BE2C (cell line): ENCODE data around the gene MYCL.

Source experiments
- DNase-seq: peaks from one replicate; pipeline ENCODE4 v3.0.0-alpha.2; 2020
- H3K27me3 ChIP-seq: fragments of 250-450 bp; sonication (Bioruptor Pico); 2 replicates; pipeline ENCODE4 v1.5.1; 2020; ENCODE audit warnings: mild to moderate bottlenecking
- H3K36me3 ChIP-seq: fragments of 250-450 bp; sonication (Bioruptor Pico); 2 replicates; pipeline ENCODE4 v1.5.1; 2020; ENCODE audit warnings: mild to moderate bottlenecking
- H3K4me1 ChIP-seq: fragments of 250-450 bp; sonication (Bioruptor Pico); 2 replicates; pipeline ENCODE4 v1.5.1; 2020
- H3K4me3 ChIP-seq: 2 replicates; pipeline ENCODE4 v1.5.1; 2011; ENCODE audit warnings: low read depth, low read length
- H3K9me3 ChIP-seq: fragments of 250-450 bp; sonication (Bioruptor Pico); 2 replicates; pipeline ENCODE4 v1.5.1; 2020
- TF ChIP-seq, protein P1 (sequence below): IDR thresholded peaks from 2 replicates; pipeline ENCODE4 v1.5.1; 2012; ENCODE audit warnings: mild to moderate bottlenecking, low read depth, low read length

MYCL gene

DNA sequence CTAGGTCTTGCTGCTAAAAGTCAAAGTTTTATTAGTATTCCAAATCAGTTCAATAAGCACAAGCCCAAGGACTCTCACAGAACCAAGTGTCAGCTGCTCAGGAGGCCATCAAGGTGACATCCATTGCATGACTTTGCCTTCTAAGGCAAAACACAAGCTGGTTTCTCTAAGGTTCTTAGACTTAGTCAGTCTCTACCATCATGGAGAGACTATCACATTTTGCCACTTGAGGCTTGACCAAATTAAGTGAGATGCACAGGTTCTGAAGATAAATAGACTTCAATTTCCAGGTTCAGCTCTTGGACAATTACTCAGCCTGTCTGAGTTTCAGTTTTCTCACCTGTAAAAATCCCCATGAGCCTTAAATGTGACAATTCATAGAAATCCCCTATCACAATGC is 47.4 kb downstream of the MYCL start:
- Histone ChIP-seq H3K4me1 (no peaks in the 10 kb centered on the region), H3K4me3 (no peak overlapping the region), H3K36me3 (no peaks in the 10 kb centered on the region), H3K27me3 (no peaks in the 10 kb centered on the region), H3K9me3 (no peaks in the 10 kb centered on the region)
- TF ChIP-seq, protein P1, sequence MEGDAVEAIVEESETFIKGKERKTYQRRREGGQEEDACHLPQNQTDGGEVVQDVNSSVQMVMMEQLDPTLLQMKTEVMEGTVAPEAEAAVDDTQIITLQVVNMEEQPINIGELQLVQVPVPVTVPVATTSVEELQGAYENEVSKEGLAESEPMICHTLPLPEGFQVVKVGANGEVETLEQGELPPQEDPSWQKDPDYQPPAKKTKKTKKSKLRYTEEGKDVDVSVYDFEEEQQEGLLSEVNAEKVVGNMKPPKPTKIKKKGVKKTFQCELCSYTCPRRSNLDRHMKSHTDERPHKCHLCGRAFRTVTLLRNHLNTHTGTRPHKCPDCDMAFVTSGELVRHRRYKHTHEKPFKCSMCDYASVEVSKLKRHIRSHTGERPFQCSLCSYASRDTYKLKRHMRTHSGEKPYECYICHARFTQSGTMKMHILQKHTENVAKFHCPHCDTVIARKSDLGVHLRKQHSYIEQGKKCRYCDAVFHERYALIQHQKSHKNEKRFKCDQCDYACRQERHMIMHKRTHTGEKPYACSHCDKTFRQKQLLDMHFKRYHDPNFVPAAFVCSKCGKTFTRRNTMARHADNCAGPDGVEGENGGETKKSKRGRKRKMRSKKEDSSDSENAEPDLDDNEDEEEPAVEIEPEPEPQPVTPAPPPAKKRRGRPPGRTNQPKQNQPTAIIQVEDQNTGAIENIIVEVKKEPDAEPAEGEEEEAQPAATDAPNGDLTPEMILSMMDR: no peak
- no peak for DNase-seq

DNA sequence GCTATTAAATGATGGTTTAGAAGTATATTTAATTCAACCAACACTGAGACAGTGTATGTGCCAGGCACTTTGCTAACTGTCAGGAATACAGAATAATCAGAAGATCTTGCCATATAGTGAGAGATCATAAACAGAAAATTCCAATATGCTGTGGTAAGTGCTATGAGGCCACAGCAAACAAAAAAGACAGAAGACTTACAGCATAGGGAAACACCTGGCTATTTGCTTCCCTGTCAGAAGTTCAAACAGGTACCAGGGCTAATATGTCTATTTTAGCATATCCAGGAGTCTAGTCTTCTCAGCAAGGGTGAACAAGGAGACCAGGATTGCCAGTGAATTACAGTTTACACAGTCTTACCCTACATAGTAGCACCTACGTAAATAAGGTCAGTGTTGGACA is 48.8 kb downstream of the MYCL start:
- H3K36me3 ChIP-seq: no peaks in the 10 kb centered on the region
- no peak overlapping the region for H3K4me3 ChIP-seq
- no peaks in the 10 kb centered on the region for H3K4me1 ChIP-seq
- TF ChIP-seq, protein P1: no peak
- H3K9me3 ChIP-seq: no peaks in the 10 kb centered on the region
- H3K27me3 ChIP-seq: no peaks in the 10 kb centered on the region
- no peak for DNase-seq

DNA sequence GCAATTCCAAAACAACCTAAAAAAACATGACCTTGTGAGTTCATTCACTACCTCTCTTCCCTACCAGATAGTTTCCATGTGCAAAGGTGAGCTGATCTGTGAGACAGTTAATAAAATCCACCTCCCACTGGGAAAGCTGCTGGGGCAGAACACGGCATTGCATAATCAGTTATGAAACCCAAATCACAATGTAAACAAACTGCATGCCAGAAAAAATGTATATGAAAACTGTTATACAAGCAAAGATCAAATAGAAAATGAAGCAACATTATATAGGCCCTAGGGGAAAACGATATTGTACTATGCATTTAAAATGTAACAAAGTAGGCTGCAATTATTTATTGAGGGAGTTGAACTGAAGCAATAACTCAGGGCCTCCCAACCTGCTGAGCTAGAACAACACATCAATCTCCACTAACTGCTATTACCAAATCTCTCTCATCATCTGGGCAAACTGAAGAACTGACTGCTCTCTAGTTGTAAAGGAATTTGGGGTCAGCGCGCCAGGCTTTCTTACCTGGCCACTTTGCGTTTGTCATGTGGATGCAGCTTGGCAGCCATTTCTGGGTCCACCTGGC is 49.4 kb downstream of the MYCL start:
- DNase-seq: no peak
- H3K36me3 ChIP-seq: peaks cover 4% of the 10 kb centered on the region; the same call in 1 of the 2 replicates

DNA sequence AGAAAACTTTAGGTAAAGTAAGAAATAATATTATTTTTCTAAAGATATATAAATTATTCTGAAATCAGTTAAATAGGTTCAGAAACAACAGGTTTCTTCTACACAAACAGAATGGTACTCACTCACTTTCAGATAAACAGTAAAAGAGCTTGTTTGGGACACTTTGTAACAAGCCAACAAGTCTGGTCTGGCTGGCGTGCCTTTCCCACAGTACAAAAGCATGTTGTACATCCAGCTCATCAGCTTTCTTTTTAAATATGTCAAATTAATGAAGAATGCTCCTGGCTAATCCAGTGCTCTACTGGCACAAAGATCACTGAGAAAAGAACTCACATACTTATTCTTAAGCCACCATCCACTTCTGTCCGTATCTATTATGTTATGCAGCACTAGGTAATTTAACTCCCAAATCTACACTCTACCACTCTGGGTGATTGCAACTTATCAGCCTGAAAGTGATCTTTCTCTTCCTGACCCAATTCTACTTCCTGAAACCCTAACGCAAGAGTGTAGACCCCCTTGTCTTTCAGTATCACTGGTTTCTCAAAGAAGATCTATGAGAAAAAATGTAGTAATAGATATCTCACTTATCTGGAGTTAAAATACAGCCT is 51.0 kb downstream of the MYCL start:
- TF ChIP-seq, protein P1: no peak
- Histone ChIP-seq H3K4me3 (no peak overlapping the region), H3K9me3 (no peaks in the 10 kb centered on the region), H3K4me1 (peaks cover 5% of the 10 kb centered on the region; the same call in 1 of the 2 replicates), H3K27me3 (no peaks in the 10 kb centered on the region), H3K36me3 (peaks cover 4% of the 10 kb centered on the region; the same call in 1 of the 2 replicates)
- no peak for DNase-seq

More for the DNA sequence above, 49.4 kb downstream of the MYCL start:
- Histone ChIP-seq H3K27me3 (no peaks in the 10 kb centered on the region), H3K4me3 (no peak overlapping the region), H3K9me3 (no peaks in the 10 kb centered on the region), H3K4me1 (no peaks in the 10 kb centered on the region)
- TF ChIP-seq, protein P1: no peak

DNA sequence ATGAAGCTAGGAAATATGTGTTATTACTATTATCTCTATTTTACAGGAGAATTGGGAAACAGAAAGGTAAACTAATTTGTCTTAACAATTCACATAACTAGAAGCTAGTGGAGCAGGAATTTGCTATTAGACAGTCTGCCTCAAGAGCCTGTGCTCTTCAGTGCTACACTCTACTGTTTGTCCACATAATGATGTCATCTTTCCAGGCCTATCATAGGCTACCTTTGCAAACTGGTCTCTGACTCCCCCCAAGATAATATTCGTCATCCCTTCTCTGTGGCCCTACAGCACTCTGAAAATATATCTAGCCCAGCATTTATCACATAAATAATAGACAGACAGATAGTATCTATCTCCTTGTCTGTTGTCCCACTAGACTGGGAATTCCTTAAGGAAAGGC is 52.5 kb downstream of the MYCL start:
- no peak overlapping the region for H3K4me3 ChIP-seq
- no peaks in the 10 kb centered on the region for H3K27me3 ChIP-seq
- H3K36me3 ChIP-seq: peaks cover 11% of the 10 kb centered on the region
- TF ChIP-seq, protein P1: no peak
- no peak for DNase-seq
- no peaks in the 10 kb centered on the region for H3K9me3 ChIP-seq
- peaks cover 5% of the 10 kb centered on the region; the same call in 1 of the 2 replicates for H3K4me1 ChIP-seq

DNA sequence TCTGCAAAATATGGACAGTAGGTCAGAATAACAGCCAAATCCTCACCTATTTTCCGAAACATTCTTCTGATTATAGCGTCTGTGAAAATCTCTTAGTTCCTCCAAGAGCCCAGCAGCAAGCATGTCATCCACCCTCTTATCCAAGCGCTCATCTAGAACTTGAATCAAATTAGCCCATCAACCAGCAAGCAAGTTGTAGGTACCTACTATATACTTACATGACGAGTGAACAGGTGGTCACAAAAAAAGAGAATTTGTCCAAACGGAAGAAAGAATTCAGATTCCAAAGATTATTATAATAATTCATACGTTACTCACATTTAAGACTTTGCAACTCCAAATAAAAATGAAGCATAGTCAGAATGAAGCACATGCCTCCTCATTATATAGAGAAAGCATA is 53.8 kb downstream of the MYCL start:
- TF ChIP-seq, protein P1: no peak
- Histone ChIP-seq H3K36me3 (peaks cover 15% of the 10 kb centered on the region), H3K4me1 (peaks cover 5% of the 10 kb centered on the region; the same call in 1 of the 2 replicates), H3K27me3 (no peaks in the 10 kb centered on the region), H3K4me3 (no peak overlapping the region), H3K9me3 (no peaks in the 10 kb centered on the region)
- DNase-seq: no peak
